ENCODE results near the gene AIP. TPM values are rescaled to one million over a fixed set of nuclear protein-coding genes. Genes with fewer than 3 reads are reported as not detected.

The AIP gene
- total and polyA plus RNA-seq, 2 of the 8 experiments (the other 6 are each of a cell fraction or from before 2014, with no cell fraction given): 29.8 to 54.4 TPM

GRCh38 chr11:67458266-67458665 is 24.6 kb upstream of the AIP start (continued):
- TF ChIP-seq EP300 (IDR thresholded peaks at IDR 0.05; ENCODE audit: borderline replicate concordance in 1 of 2, low read depth in 2 of 2, low read length in 2 of 2) (no peak), JUN (IDR thresholded peaks at IDR 0.05; ENCODE audit: low read depth, low read length) (no peak), SIRT6 (IDR thresholded peaks at IDR 0.05; ENCODE audit: low read length) (no peak), BCL11A (IDR thresholded peaks at IDR 0.05; ENCODE audit: low read depth in 2 of 2, low read length in 2 of 2) (no peak), KDM5A (IDR thresholded peaks at IDR 0.05; ENCODE audit: low read length) (no peak)

All from H1 (cell line).